ENCODE data around the gene NFIA.
"Not testable (repeated sequence)": the region's sequence is repeated elsewhere in the genome, so short reads cannot be mapped to it uniquely, and the experiment has no call there.

Gene NFIA

GRCh38 chr1:61270761-61271411, 188.5 kb downstream of the NFIA start:
- H3K27ac ChIP-seq (ENCODE audit: low read depth, low read length), result no peak overlapping the region
- no peaks in the 10 kb centered on the region for H3K9me3 ChIP-seq (ENCODE audit: control insufficient read depth, insufficient read depth, low read length)
- peaks cover 20% of the 10 kb centered on the region for H3K4me1 ChIP-seq (ENCODE audit: control insufficient read depth, insufficient read depth, low read length)
- no peaks in the 10 kb centered on the region for H3K27me3 ChIP-seq (ENCODE audit: control insufficient read depth, insufficient read depth, low read length)
- H3K4me3 ChIP-seq (ENCODE audit: low read depth, low read length), result no peak overlapping the region
- no peaks in the 10 kb centered on the region for H3K36me3 ChIP-seq (ENCODE audit: control insufficient read depth, insufficient read depth, low read length)
- H3K9ac ChIP-seq (ENCODE audit: low read depth, low read length), result no peak overlapping the region

- Histone ChIP-seq H3K4me1 (ENCODE audit: control insufficient read depth, insufficient read depth, low read length) (peaks cover 24% of the 10 kb centered on the region), H3K4me3 (ENCODE audit: low read depth, low read length) (no peak overlapping the region), H3K9me3 (ENCODE audit: control insufficient read depth, insufficient read depth, low read length) (no peaks in the 10 kb centered on the region), H3K27me3 (ENCODE audit: control insufficient read depth, insufficient read depth, low read length) (no peaks in the 10 kb centered on the region), H3K9ac (ENCODE audit: low read depth, low read length) (no peak overlapping the region), H3K36me3 (ENCODE audit: control insufficient read depth, insufficient read depth, low read length) (no peaks in the 10 kb centered on the region), H3K27ac (ENCODE audit: low read depth, low read length) (no peak overlapping the region)
These were observed 189.0 kb downstream of the NFIA start for GRCh38 chr1:61271412-61271789.

GRCh38 chr1:61273167-61273705, 190.9 kb downstream of the NFIA start:
- H3K36me3 ChIP-seq (ENCODE audit: control insufficient read depth, insufficient read depth, low read length), result no peaks in the 10 kb centered on the region
- H3K9ac ChIP-seq (ENCODE audit: low read depth, low read length), result no peak overlapping the region
- H3K27me3 ChIP-seq (ENCODE audit: control insufficient read depth, insufficient read depth, low read length), result no peaks in the 10 kb centered on the region
- no peaks in the 10 kb centered on the region for H3K9me3 ChIP-seq (ENCODE audit: control insufficient read depth, insufficient read depth, low read length)
- H3K4me1 ChIP-seq (ENCODE audit: control insufficient read depth, insufficient read depth, low read length), result peaks cover 32% of the 10 kb centered on the region
- H3K27ac ChIP-seq (ENCODE audit: low read depth, low read length), result no peak overlapping the region
- no peak overlapping the region for H3K4me3 ChIP-seq (ENCODE audit: low read depth, low read length)

GRCh38 chr1:61273861-61274260, 191.5 kb downstream of the NFIA start:
- Histone ChIP-seq H3K36me3 (ENCODE audit: control insufficient read depth, insufficient read depth, low read length) (no peaks in the 10 kb centered on the region), H3K27me3 (ENCODE audit: control insufficient read depth, insufficient read depth, low read length) (no peaks in the 10 kb centered on the region), H3K9ac (ENCODE audit: low read depth, low read length) (no peak overlapping the region), H3K4me1 (ENCODE audit: control insufficient read depth, insufficient read depth, low read length) (peaks cover 27% of the 10 kb centered on the region), H3K9me3 (ENCODE audit: control insufficient read depth, insufficient read depth, low read length) (no peaks in the 10 kb centered on the region), H3K27ac (ENCODE audit: low read depth, low read length) (no peak overlapping the region), H3K4me3 (ENCODE audit: low read depth, low read length) (no peak overlapping the region)

GRCh38 chr1:61274939-61275338, 192.6 kb downstream of the NFIA start:
- no peak overlapping the region for H3K4me3 ChIP-seq (ENCODE audit: low read depth, low read length)
- no peaks in the 10 kb centered on the region for H3K36me3 ChIP-seq (ENCODE audit: control insufficient read depth, insufficient read depth, low read length)
- no peaks in the 10 kb centered on the region for H3K9me3 ChIP-seq (ENCODE audit: control insufficient read depth, insufficient read depth, low read length)
- peaks cover 16% of the 10 kb centered on the region for H3K4me1 ChIP-seq (ENCODE audit: control insufficient read depth, insufficient read depth, low read length)
- H3K27ac ChIP-seq (ENCODE audit: low read depth, low read length), result no peak overlapping the region
- no peak overlapping the region for H3K9ac ChIP-seq (ENCODE audit: low read depth, low read length)
- H3K27me3 ChIP-seq (ENCODE audit: control insufficient read depth, insufficient read depth, low read length), result no peaks in the 10 kb centered on the region

GRCh38 chr1:61276246-61276645, 193.9 kb downstream of the NFIA start:
- Histone ChIP-seq H3K4me3 (ENCODE audit: low read depth, low read length) (no peak overlapping the region), H3K9ac (ENCODE audit: low read depth, low read length) (no peak overlapping the region), H3K36me3 (ENCODE audit: control insufficient read depth, insufficient read depth, low read length) (no peaks in the 10 kb centered on the region)

GRCh38 chr1:61277121-61277690, 194.8 kb downstream of the NFIA start:
- Histone ChIP-seq H3K9ac (ENCODE audit: low read depth, low read length) (no peak overlapping the region), H3K4me3 (ENCODE audit: low read depth, low read length) (no peak overlapping the region), H3K27me3 (ENCODE audit: control insufficient read depth, insufficient read depth, low read length) (no peaks in the 10 kb centered on the region)

More at GRCh38 chr1:61276246-61276645, 193.9 kb downstream of the NFIA start:
- peaks cover 12% of the 10 kb centered on the region for H3K4me1 ChIP-seq (ENCODE audit: control insufficient read depth, insufficient read depth, low read length)
- no peaks in the 10 kb centered on the region for H3K9me3 ChIP-seq (ENCODE audit: control insufficient read depth, insufficient read depth, low read length)
- no peak overlapping the region for H3K27ac ChIP-seq (ENCODE audit: low read depth, low read length)
- no peaks in the 10 kb centered on the region for H3K27me3 ChIP-seq (ENCODE audit: control insufficient read depth, insufficient read depth, low read length)

GRCh38 chr1:61278503-61278902, 196.1 kb downstream of the NFIA start:
- H3K4me3 ChIP-seq (ENCODE audit: low read depth, low read length); H3K9ac ChIP-seq (ENCODE audit: low read depth, low read length); H3K27me3 ChIP-seq (ENCODE audit: control insufficient read depth, insufficient read depth, low read length); H3K9me3 ChIP-seq (ENCODE audit: control insufficient read depth, insufficient read depth, low read length); H3K27ac ChIP-seq (ENCODE audit: low read depth, low read length); H3K36me3 ChIP-seq (ENCODE audit: control insufficient read depth, insufficient read depth, low read length): not testable (repeated sequence)
- peaks cover 16% of the 10 kb centered on the region for H3K4me1 ChIP-seq (ENCODE audit: control insufficient read depth, insufficient read depth, low read length)

More at GRCh38 chr1:61277121-61277690, 194.8 kb downstream of the NFIA start:
- Histone ChIP-seq H3K4me1 (ENCODE audit: control insufficient read depth, insufficient read depth, low read length) (peaks cover 13% of the 10 kb centered on the region), H3K36me3 (ENCODE audit: control insufficient read depth, insufficient read depth, low read length) (no peaks in the 10 kb centered on the region), H3K27ac (ENCODE audit: low read depth, low read length) (no peak overlapping the region), H3K9me3 (ENCODE audit: control insufficient read depth, insufficient read depth, low read length) (no peaks in the 10 kb centered on the region)

GRCh38 chr1:61278966-61279365, 196.6 kb downstream of the NFIA start:
- Histone ChIP-seq H3K9ac (ENCODE audit: low read depth, low read length) (no peak overlapping the region), H3K9me3 (ENCODE audit: control insufficient read depth, insufficient read depth, low read length) (no peaks in the 10 kb centered on the region), H3K36me3 (ENCODE audit: control insufficient read depth, insufficient read depth, low read length) (no peaks in the 10 kb centered on the region), H3K27ac (ENCODE audit: low read depth, low read length) (no peak overlapping the region), H3K4me1 (ENCODE audit: control insufficient read depth, insufficient read depth, low read length) (peaks cover 19% of the 10 kb centered on the region), H3K4me3 (ENCODE audit: low read depth, low read length) (no peak overlapping the region), H3K27me3 (ENCODE audit: control insufficient read depth, insufficient read depth, low read length) (no peaks in the 10 kb centered on the region)

- no peaks in the 10 kb centered on the region for H3K36me3 ChIP-seq (ENCODE audit: control insufficient read depth, insufficient read depth, low read length)
- H3K27ac ChIP-seq (ENCODE audit: low read depth, low read length), result no peak overlapping the region
- no peak overlapping the region for H3K4me3 ChIP-seq (ENCODE audit: low read depth, low read length)
- no peaks in the 10 kb centered on the region for H3K9me3 ChIP-seq (ENCODE audit: control insufficient read depth, insufficient read depth, low read length)
- no peak overlapping the region for H3K9ac ChIP-seq (ENCODE audit: low read depth, low read length)
- H3K4me1 ChIP-seq (ENCODE audit: control insufficient read depth, insufficient read depth, low read length), result peaks cover 25% of the 10 kb centered on the region
- H3K27me3 ChIP-seq (ENCODE audit: control insufficient read depth, insufficient read depth, low read length), result no peaks in the 10 kb centered on the region
These were observed 197.2 kb downstream of the NFIA start for GRCh38 chr1:61279570-61279969.

GRCh38 chr1:61280452-61280851, 198.1 kb downstream of the NFIA start:
- Histone ChIP-seq H3K27me3 (ENCODE audit: control insufficient read depth, insufficient read depth, low read length) (no peaks in the 10 kb centered on the region), H3K27ac (ENCODE audit: low read depth, low read length) (no peak overlapping the region), H3K4me1 (ENCODE audit: control insufficient read depth, insufficient read depth, low read length) (peaks cover 34% of the 10 kb centered on the region), H3K36me3 (ENCODE audit: control insufficient read depth, insufficient read depth, low read length) (no peaks in the 10 kb centered on the region), H3K4me3 (ENCODE audit: low read depth, low read length) (no peak overlapping the region), H3K9ac (ENCODE audit: low read depth, low read length) (no peak overlapping the region), H3K9me3 (ENCODE audit: control insufficient read depth, insufficient read depth, low read length) (no peaks in the 10 kb centered on the region)
